Tibial nerve (tissue), 4 donors: ENCODE results near the gene PDCD4. TPM values are rescaled to one million over a fixed set of nuclear protein-coding genes. Genes with fewer than 3 reads are reported as not detected.

Experiments
- DNase-seq, 2 donors: peaks; one replicate each; pipeline ENCODE4 v3.0.0-alpha.2; 2019; ENCODE audit warnings: low spot score in 2 of 2
- H3K27ac ChIP-seq, 4 donors: fragments of 200-600 bp; sonication (generic) in 3 of 4; one replicate each; pipeline ENCODE4 v1.5.1; 2017 to 2019; ENCODE audit warnings: mild to moderate bottlenecking in 1 of 4
- H3K27me3 ChIP-seq, 2 donors: fragments of 200-600 bp; sonication (generic) in 1 of 2; one replicate each; pipeline versions ENCODE4 v1.5.1 to v1.6.0; 2017 to 2019
- H3K36me3 ChIP-seq, 3 donors: fragments of 200-600 bp; sonication (generic); one replicate each; pipeline ENCODE4 v1.5.1; 2018 to 2019
- H3K4me1 ChIP-seq, 4 donors: fragments of 200-600 bp; sonication (generic) in 3 of 4; one replicate each; pipeline ENCODE4 v1.5.1; 2017 to 2019
- H3K4me3 ChIP-seq, 4 donors: fragments of 200-600 bp; sonication (generic) in 3 of 4; one replicate each; pipeline ENCODE4 v1.5.1; 2017 to 2019; ENCODE audit warnings: mild to moderate bottlenecking in 1 of 4, moderate library complexity in 1 of 4
- H3K9me3 ChIP-seq, 4 donors: fragments of 200-600 bp; sonication (generic) in 3 of 4; one replicate each; pipeline ENCODE4 v1.5.1; 2017 to 2019
- EP300 ChIP-seq, 2 donors: sonication (generic); formaldehyde crosslinking; IDR thresholded peaks; one replicate each; pipeline ENCODE4 v1.6.1; 2017; ENCODE audit warnings: antibody characterized with exemption in 2 of 2, mild to moderate bottlenecking in 1 of 2
- POLR2A ChIP-seq, 2 donors: fragments of 450-650 bp; IDR thresholded peaks; one replicate each; pipeline ENCODE4 v1.6.1; 2017; ENCODE audit warnings: antibody characterized with exemption in 2 of 2, mild to moderate bottlenecking in 2 of 2, moderate library complexity in 2 of 2
- WGBS, 2 donors: methylation state at CpG; one replicate each; pipeline ENCODE4 v1.1.5; 2018; 5-methylcytosine and 5-hydroxymethylcytosine counted together
- total RNA-seq, 4 donors: library from RNA; depleted of rRNA; stranded (reverse); fragments of >200 nt; gene quantifications; one replicate each; pipeline ENCODE4 v1.1.0, GENCODE V29; 2016
- TF ChIP-seq, protein P1 (sequence below), 5 experiments: fragments of 200-600 bp in 3 of 5; fragments of 450-650 bp in 2 of 5; sonication (generic) in 3 of 5; IDR thresholded peaks; one replicate each; pipeline ENCODE4 v1.5.1; 2016 to 2019; ENCODE audit warnings: antibody characterized with exemption in 5 of 5, mild to moderate bottlenecking in 3 of 5, moderate library complexity in 2 of 5

PDCD4 gene
- total RNA-seq, 4 donors from 2014 or later: 68.6 to 109 (median 82.7) TPM

DNA sequence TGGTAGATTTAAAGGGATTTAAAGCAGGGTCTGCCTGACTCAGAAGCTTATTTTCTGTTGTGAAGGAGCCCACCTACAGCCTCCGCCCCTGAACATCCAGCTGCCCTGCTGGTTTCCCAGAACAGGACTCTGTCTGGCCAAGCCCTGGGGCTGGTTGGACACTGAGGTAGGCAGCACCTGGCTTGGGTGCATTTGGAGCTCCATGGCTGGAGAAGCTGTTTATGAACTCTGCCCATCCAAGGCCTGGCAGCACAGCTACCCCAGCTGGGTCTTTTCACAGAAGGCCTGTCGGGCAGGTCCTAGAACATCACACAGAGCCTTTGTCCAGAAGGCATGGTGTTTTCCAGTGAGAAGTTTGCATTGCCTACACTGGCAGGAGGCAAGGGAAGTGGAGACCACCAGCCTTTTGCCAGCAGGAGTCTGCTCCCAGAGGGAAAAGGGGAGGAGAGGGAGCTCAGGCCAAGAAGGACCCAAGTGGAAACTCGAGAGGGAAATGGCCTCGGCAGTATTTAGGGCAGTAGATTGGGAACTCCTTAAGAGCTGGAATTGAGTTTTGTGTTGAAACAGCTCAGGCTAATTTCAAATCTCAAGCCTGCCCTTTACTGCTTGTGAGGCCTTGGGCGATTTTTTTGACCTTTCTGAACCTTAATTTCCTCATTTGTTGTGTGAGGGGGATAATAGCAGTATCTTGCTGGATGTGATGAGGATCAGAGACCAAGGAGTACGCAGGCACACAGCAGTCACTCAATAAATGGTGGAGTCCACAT lies 12.3 kb upstream of the PDCD4 start:
- Histone ChIP-seq H3K9me3 (no peaks in the 10 kb centered on the region), H3K4me1 (peaks cover 0 to 46% (median 30%) of the 10 kb centered on the region in 4 donors), H3K27ac (peak overlapping the region; percentile 23 to 85 (median 78)), H3K36me3 (no peaks in the 10 kb centered on the region), H3K27me3 (no peaks in the 10 kb centered on the region), H3K4me3 (no peak overlapping the region)
- WGBS, 2 donors: 48 to 50% methylated on average over 5 of the region's 6 CpGs
- TF ChIP-seq, protein P1, sequence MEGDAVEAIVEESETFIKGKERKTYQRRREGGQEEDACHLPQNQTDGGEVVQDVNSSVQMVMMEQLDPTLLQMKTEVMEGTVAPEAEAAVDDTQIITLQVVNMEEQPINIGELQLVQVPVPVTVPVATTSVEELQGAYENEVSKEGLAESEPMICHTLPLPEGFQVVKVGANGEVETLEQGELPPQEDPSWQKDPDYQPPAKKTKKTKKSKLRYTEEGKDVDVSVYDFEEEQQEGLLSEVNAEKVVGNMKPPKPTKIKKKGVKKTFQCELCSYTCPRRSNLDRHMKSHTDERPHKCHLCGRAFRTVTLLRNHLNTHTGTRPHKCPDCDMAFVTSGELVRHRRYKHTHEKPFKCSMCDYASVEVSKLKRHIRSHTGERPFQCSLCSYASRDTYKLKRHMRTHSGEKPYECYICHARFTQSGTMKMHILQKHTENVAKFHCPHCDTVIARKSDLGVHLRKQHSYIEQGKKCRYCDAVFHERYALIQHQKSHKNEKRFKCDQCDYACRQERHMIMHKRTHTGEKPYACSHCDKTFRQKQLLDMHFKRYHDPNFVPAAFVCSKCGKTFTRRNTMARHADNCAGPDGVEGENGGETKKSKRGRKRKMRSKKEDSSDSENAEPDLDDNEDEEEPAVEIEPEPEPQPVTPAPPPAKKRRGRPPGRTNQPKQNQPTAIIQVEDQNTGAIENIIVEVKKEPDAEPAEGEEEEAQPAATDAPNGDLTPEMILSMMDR (IDR thresholded peaks at IDR 0.05): no peak
- TF ChIP-seq POLR2A (IDR thresholded peaks at IDR 0.05) (no peak), EP300 (IDR thresholded peaks at IDR 0.05) (no peak)
- DNase-seq: no peak

DNA sequence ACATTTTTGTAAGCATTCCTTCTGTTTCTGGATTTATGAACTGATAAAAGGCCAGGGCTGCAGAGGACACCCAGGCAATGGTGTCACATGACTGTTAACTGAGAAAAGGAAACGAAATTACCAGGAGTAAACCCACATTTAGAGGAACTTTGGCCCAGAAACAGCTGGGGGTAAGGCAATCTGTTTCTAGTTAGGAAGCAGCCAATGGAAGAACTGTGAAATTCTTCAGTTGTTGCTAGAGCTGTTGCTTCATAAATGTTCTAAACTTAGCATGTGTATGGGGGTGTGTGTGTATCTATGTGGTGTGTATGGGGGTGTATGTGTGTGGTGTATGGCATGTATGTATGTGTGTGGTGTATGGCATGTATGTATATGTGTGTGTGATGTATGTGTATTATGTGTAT lies 11.8 kb upstream of the PDCD4 start:
- Histone ChIP-seq H3K4me3 (no peak overlapping the region), H3K9me3 (no peaks in the 10 kb centered on the region), H3K36me3 (no peaks in the 10 kb centered on the region), H3K4me1 (peaks cover 0 to 52% (median 34%) of the 10 kb centered on the region in 4 donors), H3K27me3 (no peaks in the 10 kb centered on the region), H3K27ac (peak overlapping the region in 3 of 4 donors; percentile 76 to 85 (median 80))
- 9 to 17% methylated on average over 1 of the region's 1 CpG for WGBS, 2 donors
- TF ChIP-seq EP300 (IDR thresholded peaks at IDR 0.05) (peak in 1 of 2 donors; percentile 83), POLR2A (IDR thresholded peaks at IDR 0.05) (no peak)
- TF ChIP-seq, protein P1 (IDR thresholded peaks at IDR 0.05): no peak
- peak in 1 of 2 donors; percentile 59 for DNase-seq

DNA sequence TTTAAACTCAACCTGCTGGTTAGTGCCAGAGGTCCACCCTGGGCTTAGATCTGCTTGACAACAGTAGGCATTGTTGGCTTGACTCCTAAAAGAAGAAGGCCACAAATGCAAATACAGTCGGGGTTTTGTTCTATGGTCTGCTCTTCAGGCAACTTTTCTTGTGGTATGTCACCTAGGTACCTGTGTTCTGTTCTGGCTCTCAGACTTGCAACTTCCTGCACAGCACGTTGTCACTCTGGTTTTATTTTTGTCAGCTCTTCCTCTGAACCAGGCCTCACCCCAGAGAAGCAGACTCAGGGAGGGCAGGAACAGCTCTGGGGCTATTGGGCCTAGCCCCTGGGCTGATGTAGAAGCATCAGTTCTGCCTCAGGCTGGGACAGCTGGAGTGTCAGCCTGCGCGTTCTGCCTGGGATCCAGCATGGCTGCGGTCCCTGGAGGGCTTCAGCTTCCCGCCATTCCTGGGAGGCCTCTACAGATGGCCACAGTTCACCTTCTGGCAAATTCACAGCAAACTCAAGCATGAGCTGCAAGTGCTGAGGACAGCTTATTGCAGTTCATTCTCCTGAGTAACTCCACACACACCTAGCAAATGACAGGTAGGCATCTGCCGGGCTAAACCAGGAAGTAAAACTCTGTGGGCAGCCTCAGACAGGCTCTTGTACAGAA lies 11.0 kb upstream of the PDCD4 start:
- TF ChIP-seq, protein P1 (IDR thresholded peaks at IDR 0.05): no peak
- TF ChIP-seq POLR2A (IDR thresholded peaks at IDR 0.05) (no peak), EP300 (IDR thresholded peaks at IDR 0.05) (no peak)
- no peak for DNase-seq
- no peaks in the 10 kb centered on the region for H3K27me3 ChIP-seq
- H3K4me1 ChIP-seq: peaks cover 0 to 59% (median 40%) of the 10 kb centered on the region in 4 donors
- peak overlapping the region in 3 of 4 donors; percentile 58 to 80 (median 76) for H3K27ac ChIP-seq
- H3K4me3 ChIP-seq: no peak overlapping the region
- no peaks in the 10 kb centered on the region for H3K36me3 ChIP-seq
- H3K9me3 ChIP-seq: no peaks in the 10 kb centered on the region
- WGBS, 2 donors: 79 to 80% methylated on average over 7 of the region's 7 CpGs

DNA sequence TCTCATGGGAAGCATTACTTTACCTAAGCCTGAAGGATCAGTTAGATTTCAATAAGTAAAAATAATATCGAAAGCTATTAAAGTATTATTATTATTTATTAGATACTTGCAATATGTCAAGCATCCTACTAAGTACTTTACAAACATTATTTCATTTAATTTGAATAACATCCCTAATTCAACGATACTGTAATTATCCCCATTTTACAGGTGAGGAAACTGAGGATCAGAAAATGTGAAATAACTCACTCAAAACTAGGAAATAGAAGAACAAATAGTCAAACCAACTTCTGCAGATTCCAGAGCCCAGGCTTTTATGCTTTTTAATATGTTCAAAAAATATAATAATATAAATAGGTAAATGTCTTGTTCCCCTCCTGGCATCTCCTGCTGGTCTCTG lies 10.3 kb upstream of the PDCD4 start:
- Histone ChIP-seq H3K36me3 (no peaks in the 10 kb centered on the region), H3K27me3 (no peaks in the 10 kb centered on the region), H3K9me3 (no peaks in the 10 kb centered on the region), H3K4me1 (peaks cover 0 to 67% (median 43%) of the 10 kb centered on the region in 4 donors), H3K4me3 (no peak overlapping the region), H3K27ac (peak overlapping the region in 3 of 4 donors; percentile 58 to 80 (median 76))
- WGBS, 2 donors: 95 to 96% methylated on average over 2 of the region's 2 CpGs
- DNase-seq: no peak
- TF ChIP-seq POLR2A (IDR thresholded peaks at IDR 0.05) (no peak), EP300 (IDR thresholded peaks at IDR 0.05) (no peak)
- TF ChIP-seq, protein P1 (IDR thresholded peaks at IDR 0.05): no peak
